ENCODE results near the gene WIPI1.

- TF ChIP-seq, protein P1, sequence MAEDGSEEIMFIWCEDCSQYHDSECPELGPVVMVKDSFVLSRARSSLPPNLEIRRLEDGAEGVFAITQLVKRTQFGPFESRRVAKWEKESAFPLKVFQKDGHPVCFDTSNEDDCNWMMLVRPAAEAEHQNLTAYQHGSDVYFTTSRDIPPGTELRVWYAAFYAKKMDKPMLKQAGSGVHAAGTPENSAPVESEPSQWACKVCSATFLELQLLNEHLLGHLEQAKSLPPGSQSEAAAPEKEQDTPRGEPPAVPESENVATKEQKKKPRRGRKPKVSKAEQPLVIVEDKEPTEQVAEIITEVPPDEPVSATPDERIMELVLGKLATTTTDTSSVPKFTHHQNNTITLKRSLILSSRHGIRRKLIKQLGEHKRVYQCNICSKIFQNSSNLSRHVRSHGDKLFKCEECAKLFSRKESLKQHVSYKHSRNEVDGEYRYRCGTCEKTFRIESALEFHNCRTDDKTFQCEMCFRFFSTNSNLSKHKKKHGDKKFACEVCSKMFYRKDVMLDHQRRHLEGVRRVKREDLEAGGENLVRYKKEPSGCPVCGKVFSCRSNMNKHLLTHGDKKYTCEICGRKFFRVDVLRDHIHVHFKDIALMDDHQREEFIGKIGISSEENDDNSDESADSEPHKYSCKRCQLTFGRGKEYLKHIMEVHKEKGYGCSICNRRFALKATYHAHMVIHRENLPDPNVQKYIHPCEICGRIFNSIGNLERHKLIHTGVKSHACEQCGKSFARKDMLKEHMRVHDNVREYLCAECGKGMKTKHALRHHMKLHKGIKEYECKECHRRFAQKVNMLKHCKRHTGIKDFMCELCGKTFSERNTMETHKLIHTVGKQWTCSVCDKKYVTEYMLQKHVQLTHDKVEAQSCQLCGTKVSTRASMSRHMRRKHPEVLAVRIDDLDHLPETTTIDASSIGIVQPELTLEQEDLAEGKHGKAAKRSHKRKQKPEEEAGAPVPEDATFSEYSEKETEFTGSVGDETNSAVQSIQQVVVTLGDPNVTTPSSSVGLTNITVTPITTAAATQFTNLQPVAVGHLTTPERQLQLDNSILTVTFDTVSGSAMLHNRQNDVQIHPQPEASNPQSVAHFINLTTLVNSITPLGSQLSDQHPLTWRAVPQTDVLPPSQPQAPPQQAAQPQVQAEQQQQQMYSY (CRISPR knock-in tag; IDR thresholded peaks at IDR 0.05), result no peak
- TF ChIP-seq SIN3A (IDR thresholded peaks at IDR 0.05; ENCODE audit: low read depth, low read length) (no peak), POLR2A (IDR thresholded peaks at IDR 0.05; ENCODE audit: low read depth, low read length) (no peak), EED (IDR thresholded peaks at IDR 0.05; ENCODE audit: low read depth) (no peak)
- TF ChIP-seq, protein P2, sequence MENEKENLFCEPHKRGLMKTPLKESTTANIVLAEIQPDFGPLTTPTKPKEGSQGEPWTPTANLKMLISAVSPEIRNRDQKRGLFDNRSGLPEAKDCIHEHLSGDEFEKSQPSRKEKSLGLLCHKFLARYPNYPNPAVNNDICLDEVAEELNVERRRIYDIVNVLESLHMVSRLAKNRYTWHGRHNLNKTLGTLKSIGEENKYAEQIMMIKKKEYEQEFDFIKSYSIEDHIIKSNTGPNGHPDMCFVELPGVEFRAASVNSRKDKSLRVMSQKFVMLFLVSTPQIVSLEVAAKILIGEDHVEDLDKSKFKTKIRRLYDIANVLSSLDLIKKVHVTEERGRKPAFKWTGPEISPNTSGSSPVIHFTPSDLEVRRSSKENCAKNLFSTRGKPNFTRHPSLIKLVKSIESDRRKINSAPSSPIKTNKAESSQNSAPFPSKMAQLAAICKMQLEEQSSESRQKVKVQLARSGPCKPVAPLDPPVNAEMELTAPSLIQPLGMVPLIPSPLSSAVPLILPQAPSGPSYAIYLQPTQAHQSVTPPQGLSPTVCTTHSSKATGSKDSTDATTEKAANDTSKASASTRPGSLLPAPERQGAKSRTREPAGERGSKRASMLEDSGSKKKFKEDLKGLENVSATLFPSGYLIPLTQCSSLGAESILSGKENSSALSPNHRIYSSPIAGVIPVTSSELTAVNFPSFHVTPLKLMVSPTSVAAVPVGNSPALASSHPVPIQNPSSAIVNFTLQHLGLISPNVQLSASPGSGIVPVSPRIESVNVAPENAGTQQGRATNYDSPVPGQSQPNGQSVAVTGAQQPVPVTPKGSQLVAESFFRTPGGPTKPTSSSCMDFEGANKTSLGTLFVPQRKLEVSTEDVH (IDR thresholded peaks at IDR 0.05; ENCODE audit: low read depth, partially characterized antibody), result no peak
- TF ChIP-seq, protein P3, sequence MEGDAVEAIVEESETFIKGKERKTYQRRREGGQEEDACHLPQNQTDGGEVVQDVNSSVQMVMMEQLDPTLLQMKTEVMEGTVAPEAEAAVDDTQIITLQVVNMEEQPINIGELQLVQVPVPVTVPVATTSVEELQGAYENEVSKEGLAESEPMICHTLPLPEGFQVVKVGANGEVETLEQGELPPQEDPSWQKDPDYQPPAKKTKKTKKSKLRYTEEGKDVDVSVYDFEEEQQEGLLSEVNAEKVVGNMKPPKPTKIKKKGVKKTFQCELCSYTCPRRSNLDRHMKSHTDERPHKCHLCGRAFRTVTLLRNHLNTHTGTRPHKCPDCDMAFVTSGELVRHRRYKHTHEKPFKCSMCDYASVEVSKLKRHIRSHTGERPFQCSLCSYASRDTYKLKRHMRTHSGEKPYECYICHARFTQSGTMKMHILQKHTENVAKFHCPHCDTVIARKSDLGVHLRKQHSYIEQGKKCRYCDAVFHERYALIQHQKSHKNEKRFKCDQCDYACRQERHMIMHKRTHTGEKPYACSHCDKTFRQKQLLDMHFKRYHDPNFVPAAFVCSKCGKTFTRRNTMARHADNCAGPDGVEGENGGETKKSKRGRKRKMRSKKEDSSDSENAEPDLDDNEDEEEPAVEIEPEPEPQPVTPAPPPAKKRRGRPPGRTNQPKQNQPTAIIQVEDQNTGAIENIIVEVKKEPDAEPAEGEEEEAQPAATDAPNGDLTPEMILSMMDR (IDR thresholded peaks at IDR 0.05 in 2 of 3, conservative IDR thresholded peaks at IDR 0.05 in 1 of 3; ENCODE audit: control insufficient read depth in 2 of 3, extremely low read depth in 1 of 3, insufficient read depth in 1 of 3, low read depth in 3 of 3, low read length in 3 of 3), result no peak
- TF ChIP-seq, protein P4, sequence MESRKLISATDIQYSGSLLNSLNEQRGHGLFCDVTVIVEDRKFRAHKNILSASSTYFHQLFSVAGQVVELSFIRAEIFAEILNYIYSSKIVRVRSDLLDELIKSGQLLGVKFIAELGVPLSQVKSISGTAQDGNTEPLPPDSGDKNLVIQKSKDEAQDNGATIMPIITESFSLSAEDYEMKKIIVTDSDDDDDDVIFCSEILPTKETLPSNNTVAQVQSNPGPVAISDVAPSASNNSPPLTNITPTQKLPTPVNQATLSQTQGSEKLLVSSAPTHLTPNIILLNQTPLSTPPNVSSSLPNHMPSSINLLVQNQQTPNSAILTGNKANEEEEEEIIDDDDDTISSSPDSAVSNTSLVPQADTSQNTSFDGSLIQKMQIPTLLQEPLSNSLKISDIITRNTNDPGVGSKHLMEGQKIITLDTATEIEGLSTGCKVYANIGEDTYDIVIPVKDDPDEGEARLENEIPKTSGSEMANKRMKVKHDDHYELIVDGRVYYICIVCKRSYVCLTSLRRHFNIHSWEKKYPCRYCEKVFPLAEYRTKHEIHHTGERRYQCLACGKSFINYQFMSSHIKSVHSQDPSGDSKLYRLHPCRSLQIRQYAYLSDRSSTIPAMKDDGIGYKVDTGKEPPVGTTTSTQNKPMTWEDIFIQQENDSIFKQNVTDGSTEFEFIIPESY (IDR thresholded peaks at IDR 0.05), result no peak
Measured at GRCh38 chr17:68480885-68481284, 23.6 kb upstream of the WIPI1 start.
